Non-pigmented ciliary epithelial cell (primary cell): Measurements from ENCODE around the gene CCDC13.
"Not testable (repeated sequence)": the region's sequence is repeated elsewhere in the genome, so short reads cannot be mapped to it uniquely, and the experiment has no call there.

Experiments used
- DNase-seq: peaks from one replicate; pipeline ENCODE4 v3.0.0-alpha.2; 2010; ENCODE audit warnings: low read depth

Gene CCDC13

GRCh38 chr3:42772670-42773408 is at the start of gene CCDC13:
CCDC13 (minus strand) TSS chr3:42773253; CDS start chr3:42758345, 14,908 bp downstream.
- DNase-seq: peak; percentile 35

GRCh38 chr3:42822828-42823227 is 49.8 kb upstream of the CCDC13 start:
- DNase-seq: no peak

- DNase-seq: no peak
These were observed 47.6 kb upstream of the CCDC13 start for GRCh38 chr3:42820746-42821051.

GRCh38 chr3:42819351-42819965 is 46.4 kb upstream of the CCDC13 start:
- no peak for DNase-seq

GRCh38 chr3:42815826-42816225 is 42.8 kb upstream of the CCDC13 start:
- no peak for DNase-seq

- no peak for DNase-seq
These were observed 42.0 kb upstream of the CCDC13 start for GRCh38 chr3:42814914-42815507.

GRCh38 chr3:42814246-42814645 is 41.2 kb upstream of the CCDC13 start:
- no peak for DNase-seq

- DNase-seq: not testable (repeated sequence)
These were observed 38.2 kb upstream of the CCDC13 start for GRCh38 chr3:42811118-42811883.

GRCh38 chr3:42810706-42811105 is 37.7 kb upstream of the CCDC13 start:
- DNase-seq: not testable (repeated sequence)

- DNase-seq: no peak
These were observed 36.1 kb upstream of the CCDC13 start, which contains the start of gene ACKR2 for GRCh38 chr3:42809202-42809601. ACKR2 (plus strand) TSS chr3:42809445; CDS start chr3:42864503, 55,058 bp downstream.

- DNase-seq: no peak
These were observed 34.9 kb upstream of the CCDC13 start for GRCh38 chr3:42807929-42808328.

- no peak for DNase-seq
These were observed 32.2 kb upstream of the CCDC13 start for GRCh38 chr3:42805141-42805821.

- DNase-seq: no peak
These were observed 31.7 kb upstream of the CCDC13 start for GRCh38 chr3:42804831-42805132.

GRCh38 chr3:42804106-42804830 is 31.2 kb upstream of the CCDC13 start, which contains the start of gene HIGD1A:
HIGD1A (minus strand) TSS chr3:42804490; CDS start chr3:42794253, 10,237 bp downstream.
- peak; percentile 76 for DNase-seq

- DNase-seq: no peak
These were observed 30.5 kb upstream of the CCDC13 start for GRCh38 chr3:42803414-42804105.

- DNase-seq: no peak
These were observed 29.9 kb upstream of the CCDC13 start for GRCh38 chr3:42802876-42803413.

- DNase-seq: no peak
These were observed 28.7 kb upstream of the CCDC13 start for GRCh38 chr3:42801784-42802183.

- no peak for DNase-seq
These were observed 28.1 kb upstream of the CCDC13 start for GRCh38 chr3:42801048-42801620.

GRCh38 chr3:42800251-42800650 is 27.2 kb upstream of the CCDC13 start:
- DNase-seq: no peak

GRCh38 chr3:42799376-42799775 is 26.3 kb upstream of the CCDC13 start:
- DNase-seq: no peak
